ENCODE measurements around the gene LPAR3.

Gene LPAR3

DNA sequence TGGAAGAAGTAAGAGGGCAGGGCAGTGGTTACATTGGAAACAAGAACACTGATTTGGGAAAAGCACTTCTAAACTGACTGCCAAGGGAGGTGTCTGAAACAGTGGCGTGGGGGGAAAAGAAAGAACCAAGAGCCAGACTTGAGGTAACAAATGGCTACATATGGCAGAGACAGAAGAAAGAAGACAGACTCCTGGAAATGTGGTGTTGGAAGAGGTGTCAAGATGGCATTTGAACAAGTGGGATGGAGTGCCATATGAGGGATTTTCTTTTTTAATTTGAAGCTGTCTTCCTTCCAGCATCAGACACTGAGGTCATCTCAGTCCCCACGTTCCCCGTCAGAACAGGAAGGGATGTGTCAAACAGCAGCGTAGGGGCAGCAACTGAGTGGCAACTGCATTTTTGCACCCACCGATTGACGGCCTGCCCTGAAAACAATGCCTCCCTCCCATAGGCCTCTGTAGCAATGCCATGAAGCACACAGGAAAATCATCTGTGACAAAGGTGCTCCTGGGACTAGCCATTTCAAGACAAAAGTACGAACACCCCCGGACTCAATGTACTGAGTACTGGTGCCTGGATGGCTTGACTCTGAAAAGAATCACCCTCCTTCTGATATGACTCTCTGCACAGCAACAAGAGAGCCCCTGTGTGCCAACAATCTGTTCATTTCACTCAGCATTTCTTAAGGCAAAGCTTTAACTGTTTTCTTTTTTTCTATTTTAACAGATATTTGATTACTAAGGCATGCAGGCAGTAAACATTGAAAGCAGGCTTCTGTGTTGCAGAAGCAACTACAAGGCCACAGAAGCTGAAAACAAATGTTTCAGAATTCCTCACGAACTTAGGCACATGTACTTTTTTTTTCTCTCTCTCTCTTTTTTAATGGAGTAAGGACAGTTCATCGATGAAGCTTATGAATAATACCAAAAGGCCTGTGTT is 37.0 kb downstream of the LPAR3 start:
- no peak for DNase-seq

DNA sequence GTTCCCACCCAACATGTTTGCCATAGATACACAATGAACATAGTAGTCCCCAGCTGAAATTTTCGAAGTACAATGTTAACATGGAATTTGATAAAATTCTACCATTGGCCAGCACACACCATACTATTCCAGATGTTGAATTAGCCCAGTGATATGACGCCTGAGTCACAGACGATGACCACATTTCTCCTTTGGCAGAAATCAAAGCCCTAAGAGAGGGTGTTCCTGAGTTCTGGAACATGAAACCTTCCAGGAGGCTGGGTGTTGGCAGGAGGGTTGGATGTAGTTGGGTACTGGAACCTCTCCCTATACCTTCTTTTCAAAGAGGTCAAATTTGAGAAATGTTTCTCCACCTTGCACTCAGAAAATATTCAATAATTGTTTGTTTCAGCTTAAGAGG is 37.8 kb downstream of the LPAR3 start:
- no peak for DNase-seq

- DNase-seq, result peak; percentile 93
Measured at GRCh38 chr1:84853741-84854721, 39.0 kb downstream of the LPAR3 start.

DNA sequence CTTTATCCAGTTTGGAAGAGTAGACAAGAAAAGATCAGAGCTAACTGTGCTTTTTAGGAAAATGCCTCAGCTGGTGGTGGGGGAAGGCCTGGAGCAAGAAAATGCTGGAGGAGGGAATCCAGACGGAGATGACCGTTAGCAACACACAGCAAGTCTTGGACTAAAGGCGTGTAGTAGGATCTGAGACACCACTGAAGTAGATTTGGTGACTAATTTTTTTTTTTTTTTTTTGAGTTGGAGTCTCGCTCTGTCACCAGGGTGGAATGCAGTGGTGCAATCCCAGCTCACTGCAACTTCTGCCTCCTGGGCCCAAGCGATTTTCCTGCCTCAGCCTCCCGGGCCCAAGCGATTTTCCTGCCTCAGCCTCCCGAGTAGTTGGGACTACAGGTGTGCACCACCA is 41.2 kb downstream of the LPAR3 start:
- no peak for DNase-seq

GRCh38 chr1:84849357-84849975 is 43.5 kb downstream of the LPAR3 start:
- no peak for DNase-seq

- peak; percentile 14 for DNase-seq
Measured at GRCh38 chr1:84847253-84848250, 45.5 kb downstream of the LPAR3 start.

DNA sequence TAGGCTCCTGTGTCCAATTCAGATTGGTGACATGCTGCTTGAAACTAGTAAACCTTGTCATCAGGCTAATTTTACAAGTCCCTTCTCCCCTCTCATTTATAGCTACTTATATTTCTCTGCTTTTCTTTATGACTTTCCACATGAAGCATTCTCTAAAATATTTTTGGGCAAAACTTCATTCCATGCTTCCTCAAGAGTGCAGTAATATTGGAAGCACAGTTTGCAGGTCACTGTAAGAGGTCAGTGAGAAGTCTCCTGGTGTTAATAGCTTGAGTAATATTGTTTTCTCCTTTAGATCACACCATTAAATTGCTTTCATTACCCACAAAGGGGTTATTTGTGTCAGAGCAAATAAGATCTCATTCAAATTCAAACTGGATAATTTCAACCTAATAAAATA is 46.6 kb downstream of the LPAR3 start:
- no peak for DNase-seq

DNA sequence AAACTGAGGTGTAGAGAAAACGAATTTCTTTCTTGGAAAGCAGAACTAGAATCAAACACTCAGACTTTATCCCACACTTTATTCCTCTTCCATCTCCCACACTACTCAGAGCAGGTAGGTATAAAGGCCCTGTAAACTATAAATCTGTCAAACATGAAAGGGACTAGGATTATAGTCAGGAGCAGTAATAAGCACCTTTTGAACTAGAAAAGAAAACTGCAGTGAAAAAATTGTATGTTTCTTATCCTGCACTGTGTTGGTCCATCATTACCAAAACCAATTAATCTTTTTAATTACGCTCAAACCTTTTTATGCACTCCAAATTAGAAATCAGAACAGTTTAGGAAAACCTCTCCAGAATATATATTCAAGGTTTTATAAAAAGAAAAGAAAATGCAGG is 47.6 kb downstream of the LPAR3 start:
- DNase-seq, result no peak

DNA sequence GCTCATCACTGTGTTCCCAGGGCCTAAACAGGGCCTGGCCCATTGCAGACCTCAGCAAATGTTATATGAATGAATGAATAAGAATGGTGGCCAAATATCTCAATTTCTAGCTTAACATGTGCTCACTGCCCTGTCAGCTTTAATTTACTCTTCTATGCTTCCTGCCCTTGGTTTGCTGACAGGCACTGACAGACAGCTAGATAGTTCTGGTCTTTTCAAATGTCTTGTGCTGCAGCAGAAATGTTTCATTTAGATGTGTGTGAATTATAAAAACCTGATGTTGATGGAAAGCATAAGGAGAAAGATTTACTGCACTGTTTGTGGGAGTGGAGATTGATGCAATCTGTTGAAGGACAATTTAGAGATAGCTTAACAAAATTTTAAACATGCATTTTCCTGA is 48.9 kb downstream of the LPAR3 start:
- DNase-seq, result no peak

- no peak for DNase-seq
Measured at GRCh38 chr1:84842748-84843231, 50.2 kb downstream of the LPAR3 start.

DNA sequence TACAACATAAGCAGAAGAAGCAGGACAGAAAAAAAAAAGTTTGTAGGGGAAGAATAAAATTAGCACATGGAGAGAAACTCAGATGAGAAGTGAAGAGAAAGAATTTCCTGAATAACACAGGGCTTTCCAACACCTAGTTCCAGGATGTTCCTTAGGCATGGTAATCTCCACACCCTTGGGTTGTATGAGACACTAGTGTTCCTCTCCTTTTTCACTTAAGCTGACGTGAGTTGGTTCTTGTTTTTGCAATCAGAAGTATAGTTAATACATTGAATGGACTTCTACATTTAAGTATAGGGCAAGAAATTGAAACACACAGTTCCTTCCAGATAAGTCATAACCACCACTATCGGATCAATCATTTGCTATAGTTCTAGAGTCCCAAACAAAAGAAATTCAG is 51.0 kb downstream of the LPAR3 start:
- no peak for DNase-seq

- DNase-seq, result no peak
Measured at GRCh38 chr1:84840346-84840745, 52.7 kb downstream of the LPAR3 start.

DNA sequence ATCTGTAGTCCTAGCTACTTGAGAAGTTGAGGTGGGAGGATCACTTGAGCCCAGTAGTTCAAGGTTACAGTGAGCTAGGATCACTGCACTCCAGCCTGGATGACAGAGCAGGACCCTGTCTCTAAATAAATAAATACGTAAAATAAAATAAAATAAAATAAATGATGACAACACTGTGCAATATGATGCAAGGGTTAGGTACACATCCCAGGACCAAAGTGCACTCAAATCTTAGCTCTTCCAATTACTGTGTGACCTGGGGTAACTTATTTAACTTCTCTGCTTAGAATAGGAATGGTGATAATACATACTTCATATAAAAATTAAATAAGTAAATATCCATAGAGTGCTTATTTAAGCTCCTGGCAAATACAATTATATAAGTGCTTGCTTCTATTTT is 53.5 kb downstream of the LPAR3 start:
- DNase-seq, result no peak

DNA sequence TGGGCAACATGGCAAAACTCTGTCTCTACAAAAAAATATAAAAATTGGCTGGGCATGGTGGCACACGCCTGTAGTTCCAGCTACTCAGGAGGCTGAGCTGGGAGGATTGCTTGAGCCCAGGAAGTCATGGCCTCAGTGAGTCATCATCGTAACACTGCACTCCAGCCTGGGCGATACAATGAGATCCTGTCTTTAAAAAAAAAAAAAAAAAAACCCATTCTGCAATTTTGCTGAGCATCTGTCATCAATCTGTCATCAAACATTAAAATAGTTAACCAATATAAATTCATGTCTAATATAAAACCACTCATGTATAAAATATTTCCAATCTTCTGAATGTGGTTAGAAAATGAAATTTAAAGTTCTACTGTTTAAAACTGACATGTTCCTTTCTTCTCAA is 56.9 kb downstream of the LPAR3 start:
- DNase-seq, result no peak

GRCh38 chr1:84835169-84835568 is 57.8 kb downstream of the LPAR3 start:
- DNase-seq, result no peak

- DNase-seq, result peak; percentile 42
Measured at GRCh38 chr1:84834419-84835064, 58.5 kb downstream of the LPAR3 start.

- DNase-seq, result no peak
Measured at GRCh38 chr1:84833194-84833593, 59.8 kb downstream of the LPAR3 start.

- no peak for DNase-seq
Measured at GRCh38 chr1:84830136-84830535, 62.9 kb downstream of the LPAR3 start.

DNA sequence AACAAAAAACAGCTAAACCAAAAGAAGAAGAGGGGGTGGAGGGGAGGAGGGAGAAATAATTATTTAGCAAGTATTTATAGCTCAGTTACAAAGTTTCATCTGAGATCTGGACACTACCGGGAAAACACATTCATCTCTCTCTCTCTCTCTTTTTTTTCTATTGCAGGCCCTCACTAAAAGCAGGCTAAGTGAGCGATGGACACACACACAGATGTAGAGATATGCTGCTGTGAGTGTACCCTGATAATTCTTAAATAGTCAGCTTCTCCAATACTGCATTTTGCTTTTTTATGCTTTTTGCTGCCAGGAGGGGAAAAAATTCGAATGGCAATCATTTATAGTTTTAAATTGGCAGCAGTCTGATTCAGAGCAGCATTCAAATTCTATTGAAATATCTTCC is 65.0 kb downstream of the LPAR3 start:
- DNase-seq, result no peak

DNA sequence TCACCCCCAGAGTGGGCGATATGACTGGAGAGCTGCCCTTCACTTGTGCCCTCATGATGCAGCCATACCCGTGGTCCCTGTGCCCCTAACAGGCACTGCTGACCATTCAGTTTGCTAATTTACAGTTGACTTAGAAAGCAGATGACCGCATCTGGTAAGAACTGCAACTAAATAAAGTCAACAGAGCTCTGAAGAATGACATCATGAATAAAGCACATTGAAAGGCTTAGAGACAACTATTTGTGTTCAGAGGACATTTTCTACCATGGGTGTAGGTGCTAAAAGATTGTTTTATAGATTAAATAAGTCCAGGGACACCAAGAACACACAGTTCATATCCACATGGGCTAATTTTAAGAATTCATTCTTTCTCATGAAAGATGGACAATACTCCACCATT is 65.5 kb downstream of the LPAR3 start:
- DNase-seq, result no peak

DNA sequence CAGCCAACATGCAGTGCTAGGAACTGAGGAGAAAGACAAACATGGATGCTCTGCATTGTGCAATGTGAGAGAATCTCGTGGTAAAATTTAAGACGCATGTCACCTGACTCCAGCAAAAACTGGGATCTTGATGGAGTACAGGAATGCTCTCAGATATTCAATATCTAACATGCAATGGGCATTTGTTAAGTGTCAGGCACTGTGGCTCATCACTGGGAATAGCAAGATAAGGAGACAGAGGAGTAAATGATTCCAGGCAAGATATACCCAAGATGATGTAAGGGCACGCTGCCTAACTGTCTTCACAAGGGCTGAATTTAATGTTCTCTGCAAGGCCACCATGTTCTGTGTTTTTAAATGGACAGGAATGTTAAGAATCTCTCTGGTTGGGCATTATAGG is 67.8 kb downstream of the LPAR3 start:
- DNase-seq, result no peak

Data from activated CD4-positive, alpha-beta T cell treated with anti-CD3 and anti-CD28 coated beads, Interleukin-10, Interleukin-2, amounts not matched to agents 100 ng/mL and 50 ng/mL, durations not matched to agents 16 hours and 8 hours (primary cell).